Neural progenitor cell (in vitro differentiated cells): ENCODE results near the gene KRT72. TPM values are rescaled to one million over a fixed set of nuclear protein-coding genes. Genes with fewer than 3 reads are reported as not detected.

ENCODE experiments used
- DNase-seq: peaks from one replicate; pipeline ENCODE4 v3.0.0-alpha.2; 2016; ENCODE audit warnings: low spot score
- H2AFZ ChIP-seq: fragments of 200-600 bp; sonication (generic); replicated peaks from 2 replicates; pipeline ENCODE4 v1.6.1; 2016; ENCODE audit warnings: antibody characterized with exemption
- H3F3A ChIP-seq: fragments of 200-600 bp; sonication (generic); 2 replicates; pipeline ENCODE4 v1.6.1; 2016; ENCODE audit warnings: antibody characterized with exemption, low read depth
- H3K27ac ChIP-seq: fragments of 200-600 bp; sonication (generic); 2 replicates; pipeline ENCODE4 v1.5.1; 2016; ENCODE audit warnings: mild to moderate bottlenecking
- H3K27me3 ChIP-seq: fragments of 200-600 bp; sonication (generic); 2 replicates; pipeline ENCODE4 v1.6.1; 2016; ENCODE audit warnings: mild to moderate bottlenecking, moderate library complexity
- H3K36me3 ChIP-seq: fragments of 200-600 bp; sonication (generic); 2 replicates; pipeline ENCODE4 v1.5.1; 2016
- H3K4me1 ChIP-seq: fragments of 200-600 bp; sonication (generic); 2 replicates; pipeline ENCODE4 v1.6.1; 2016; ENCODE audit warnings: mixed run types
- H3K4me2 ChIP-seq: fragments of 200-600 bp; sonication (generic); 2 replicates; pipeline ENCODE4 v1.6.1; 2016
- H3K4me3 ChIP-seq: fragments of 200-600 bp; sonication (generic); 2 replicates; pipeline ENCODE4 v1.5.1; 2016
- H3K79me2 ChIP-seq: fragments of 200-600 bp; sonication (generic); 2 replicates; pipeline ENCODE4 v1.6.1; 2016; ENCODE audit warnings: low read depth
- H3K9ac ChIP-seq: fragments of 200-600 bp; sonication (generic); 2 replicates; pipeline ENCODE4 v1.6.1; 2016
- H3K9me3 ChIP-seq: fragments of 200-600 bp; sonication (generic); 2 replicates; pipeline ENCODE4 v1.5.1; 2016; ENCODE audit warnings: low read depth
- H4K20me1 ChIP-seq: fragments of 200-600 bp; sonication (generic); 2 replicates; pipeline ENCODE4 v1.6.1; 2016; ENCODE audit warnings: low read depth
- H3K27ac Mint-ChIP-seq: 3 replicates; pipeline ENCODE4 v1.8.0; 2021; ENCODE audit warnings: mixed read lengths
- H3K27me3 Mint-ChIP-seq: 2 replicates; pipeline ENCODE4 v1.8.0; 2022; ENCODE audit warnings: low read depth, mild to moderate bottlenecking, inconsistent platforms, moderate library complexity, mixed read lengths; ENCODE audit not compliant: insufficient read depth
- H3K36me3 Mint-ChIP-seq: 3 replicates; pipeline ENCODE4 v1.8.0; 2021; ENCODE audit warnings: mixed read lengths
- H3K4me1 Mint-ChIP-seq: 3 replicates; pipeline ENCODE4 v1.8.0; 2021; ENCODE audit warnings: mixed read lengths
- H3K4me3 Mint-ChIP-seq: 3 replicates; pipeline ENCODE4 v1.8.0; 2021; ENCODE audit warnings: mild to moderate bottlenecking, moderate library complexity, mixed read lengths
- H3K9me3 Mint-ChIP-seq: 3 replicates; pipeline ENCODE4 v1.8.0; 2020; ENCODE audit warnings: mixed read lengths
- CTCF ChIP-seq: fragments of 200-600 bp; sonication (generic); IDR thresholded peaks from 2 replicates; pipeline ENCODE4 v1.5.1; 2017; ENCODE audit warnings: antibody characterized with exemption, mild to moderate bottlenecking
- EZH2 ChIP-seq: fragments of 200-600 bp; sonication (generic); IDR thresholded peaks from 2 replicates; pipeline ENCODE4 v1.6.1; 2017; ENCODE audit warnings: antibody characterized with exemption, mild to moderate bottlenecking, moderate library complexity
- EZH2phosphoT487 ChIP-seq: fragments of 200-600 bp; sonication (generic); IDR thresholded peaks from 2 replicates; pipeline ENCODE4 v1.6.1; 2017; ENCODE audit warnings: antibody characterized with exemption
- total RNA-seq: library from RNA; depleted of rRNA; stranded (reverse); fragments of >200 nt; gene quantifications from 2 replicates; pipeline ENCODE4 v1.2.3, GENCODE V29; 2015; ENCODE audit warnings: low replicate concordance

KRT72 gene
- total RNA-seq, 1 donor from 2014 or later = not detected

DNA sequence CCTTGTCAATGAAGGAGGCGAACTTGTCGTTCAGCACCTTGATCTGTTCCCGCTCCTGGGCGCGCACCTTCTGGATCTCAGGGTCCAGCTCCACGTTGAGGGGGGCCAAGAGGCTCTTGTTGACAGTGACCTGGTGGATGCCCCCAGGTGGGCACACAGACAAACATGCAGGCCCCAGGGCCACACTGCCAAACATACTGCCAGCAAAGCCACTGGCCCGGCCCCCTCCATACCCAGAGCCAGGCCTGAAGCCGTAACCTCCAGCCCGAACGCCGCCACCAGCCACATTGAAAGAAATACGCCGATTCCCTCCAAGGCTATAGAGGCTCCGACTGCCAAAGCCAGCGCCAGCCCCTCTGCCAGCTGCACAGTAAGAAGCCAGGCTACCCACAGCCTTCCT, 28.0 kb downstream of the KRT72 start:
- H3F3A ChIP-seq = no peaks in the 10 kb centered on the region
- Mint-ChIP-seq H3K9me3 (no peaks in the 10 kb centered on the region), H3K4me3 (no peak overlapping the region), H3K36me3 (no peaks in the 10 kb centered on the region), H3K27ac (no peak overlapping the region), H3K27me3 (peaks cover 8% of the 10 kb centered on the region), H3K4me1 (no peaks in the 10 kb centered on the region)
- H3K9me3 ChIP-seq = no peaks in the 10 kb centered on the region
- H2AFZ ChIP-seq = no peak overlapping the region
- H3K27me3 ChIP-seq = no peaks in the 10 kb centered on the region
- no peak overlapping the region for H3K4me3 ChIP-seq
- no peak for DNase-seq
- no peaks in the 10 kb centered on the region for H3K36me3 ChIP-seq
- H3K9ac ChIP-seq = no peak overlapping the region
- TF ChIP-seq EZH2phosphoT487 (no peak), CTCF (no peak), EZH2 (no peak)
- no peaks in the 10 kb centered on the region for H3K4me1 ChIP-seq
- no peak overlapping the region for H3K4me2 ChIP-seq
- no peaks in the 10 kb centered on the region for H3K79me2 ChIP-seq
- no peaks in the 10 kb centered on the region for H4K20me1 ChIP-seq
- no peak overlapping the region for H3K27ac ChIP-seq

GRCh38 chr12:52570511-52570910, 30.8 kb downstream of the KRT72 start:
- Histone ChIP-seq H3K4me2 (no peak overlapping the region), H3K27ac (no peak overlapping the region), H3K9me3 (no peaks in the 10 kb centered on the region), H3F3A (no peaks in the 10 kb centered on the region), H2AFZ (no peak overlapping the region), H3K36me3 (no peaks in the 10 kb centered on the region), H3K27me3 (no peaks in the 10 kb centered on the region), H3K79me2 (no peaks in the 10 kb centered on the region), H3K9ac (no peak overlapping the region), H3K4me3 (no peak overlapping the region), H4K20me1 (no peaks in the 10 kb centered on the region), H3K4me1 (no peaks in the 10 kb centered on the region)
- H3K27ac Mint-ChIP-seq = no peak overlapping the region
- H3K9me3 Mint-ChIP-seq = no peaks in the 10 kb centered on the region
- no peak for DNase-seq
- H3K27me3 Mint-ChIP-seq = peaks cover 12% of the 10 kb centered on the region
- no peaks in the 10 kb centered on the region for H3K4me1 Mint-ChIP-seq
- TF ChIP-seq CTCF (no peak), EZH2 (no peak), EZH2phosphoT487 (no peak)
- H3K36me3 Mint-ChIP-seq = no peaks in the 10 kb centered on the region
- no peak overlapping the region for H3K4me3 Mint-ChIP-seq

GRCh38 chr12:52568111-52568510, 33.2 kb downstream of the KRT72 start:
- H2AFZ ChIP-seq = no peak overlapping the region
- no peak overlapping the region for H3K27ac Mint-ChIP-seq
- H3K4me1 ChIP-seq = no peaks in the 10 kb centered on the region
- no peak overlapping the region for H3K9ac ChIP-seq
- no peak for DNase-seq
- H3K36me3 ChIP-seq = no peaks in the 10 kb centered on the region
- H3K9me3 ChIP-seq = no peaks in the 10 kb centered on the region
- no peaks in the 10 kb centered on the region for H4K20me1 ChIP-seq
- H3K9me3 Mint-ChIP-seq = no peaks in the 10 kb centered on the region
- H3K79me2 ChIP-seq = no peaks in the 10 kb centered on the region
- no peak overlapping the region for H3K4me3 Mint-ChIP-seq
- H3K4me3 ChIP-seq = no peak overlapping the region
- no peak overlapping the region for H3K27ac ChIP-seq
- no peaks in the 10 kb centered on the region for H3K4me1 Mint-ChIP-seq
- H3K27me3 ChIP-seq = no peaks in the 10 kb centered on the region
- H3K4me2 ChIP-seq = no peak overlapping the region
- no peaks in the 10 kb centered on the region for H3F3A ChIP-seq
- no peaks in the 10 kb centered on the region for H3K36me3 Mint-ChIP-seq
- H3K27me3 Mint-ChIP-seq = peaks cover 12% of the 10 kb centered on the region
- TF ChIP-seq EZH2phosphoT487 (no peak), CTCF (no peak), EZH2 (no peak)
